ENCODE results near the gene NKAIN4.

NKAIN4 gene

GRCh38 chr20:63190828-63191227 lies 63.4 kb downstream of the NKAIN4 start:
- no peak for DNase-seq
